H1 (cell line): ENCODE data around the gene WBP1L. TPM values are rescaled to one million over a fixed set of nuclear protein-coding genes. Genes with fewer than 3 reads are reported as not detected.
A peak's percentile ranks its signal among the peaks of the same experiment; 100 is the strongest.

ENCODE experiments used
- CTCF ChIA-PET: fragments of 300-600 bp; sonication (Branson Sonifier 250); formaldehyde crosslinking; loops from one replicate; lab custom pipeline; 2021; ENCODE audit not compliant: partially characterized antibody; lab: Charles Lee
- POLR2A ChIA-PET: fragments of 300-600 bp; sonication (Branson Sonifier 250); formaldehyde crosslinking; loops from one replicate; lab custom pipeline; 2021; ENCODE audit warnings: inconsistent platforms; ENCODE audit not compliant: partially characterized antibody; lab: Charles Lee
- DNase-seq, 2 experiments: peaks; one replicate each; pipeline versions ENCODE4 v3.0.0 to v3.0.0-alpha.2; 2010 to 2022; ENCODE audit warnings: low spot score in 2 of 2, low read depth in 1 of 2, mixed read lengths in 1 of 2
- FAIRE-seq: peaks from 2 replicates; lab custom pipeline; 2011; peaks lifted over from hg19 to GRCh38; lab: Jason Lieb, UNC
- H2AFZ ChIP-seq: 2 replicates; pipeline ENCODE4 v1.8.1; 2012; ENCODE audit warnings: low read length, inconsistent platforms
- H2AK5ac ChIP-seq: 2 replicates; pipeline ENCODE4 v1.6.1; 2013; ENCODE audit warnings: low read depth, low read length
- H2BK120ac ChIP-seq: replicated peaks from 2 replicates; pipeline ENCODE3; 2013; ENCODE audit warnings: low read depth, low read length, inconsistent platforms
- H2BK12ac ChIP-seq: 2 replicates; pipeline ENCODE4 v1.6.1; 2013; ENCODE audit warnings: low read depth, low read length
- H2BK15ac ChIP-seq: 2 replicates; pipeline ENCODE4 v1.6.1; 2013; ENCODE audit warnings: low read length
- H2BK20ac ChIP-seq: 2 replicates; pipeline ENCODE4 v1.6.1; 2013; ENCODE audit warnings: low read length
- H2BK5ac ChIP-seq: 2 replicates; pipeline ENCODE4 v1.6.1; 2013; ENCODE audit warnings: low read depth, low read length
- H3K14ac ChIP-seq: 2 replicates; pipeline ENCODE4 v1.6.1; 2013; ENCODE audit warnings: inconsistent platforms; ENCODE audit not compliant: insufficient read length
- H3K18ac ChIP-seq: 2 replicates; pipeline ENCODE4 v1.6.1; 2013; ENCODE audit warnings: low read length; ENCODE audit errors: extremely low read depth
- H3K23ac ChIP-seq: 2 replicates; pipeline ENCODE4 v1.6.1; 2013; ENCODE audit warnings: inconsistent platforms; ENCODE audit not compliant: insufficient read length
- H3K23me2 ChIP-seq: 2 replicates; pipeline ENCODE4 v1.6.1; 2013; ENCODE audit warnings: low read depth, low read length
- H3K27ac ChIP-seq: 2 replicates; pipeline ENCODE4 v1.6.1; 2011; ENCODE audit warnings: low read depth, low read length, inconsistent platforms
- H3K27me3 ChIP-seq, 4 experiments: replicated peaks in 1 of 4; 1 replicate in 1 of 4; 2 replicates in 3 of 4; pipeline versions ENCODE4 v1.6.1 to v1.8.1; 2011 to 2013; ENCODE audit warnings: low read length in 3 of 4, mild to moderate bottlenecking in 3 of 4, inconsistent platforms in 2 of 4, mixed read lengths in 2 of 4, moderate library complexity in 1 of 4; ENCODE audit not compliant: control insufficient read depth in 3 of 4, insufficient read depth in 3 of 4; ENCODE audit errors: extremely low read depth in 1 of 4
- H3K36me3 ChIP-seq, 4 experiments: 2 replicates each; pipeline versions ENCODE4 v1.6.1 to v1.8.1; 2011 to 2013; ENCODE audit warnings: mild to moderate bottlenecking in 4 of 4, low read length in 3 of 4, moderate library complexity in 2 of 4, control low read depth in 1 of 4, inconsistent platforms in 1 of 4; ENCODE audit not compliant: insufficient read depth in 4 of 4, control insufficient read depth in 2 of 4
- H3K4ac ChIP-seq: replicated peaks from 2 replicates; pipeline ENCODE3; 2013; ENCODE audit warnings: low read length, low read depth, mixed read lengths, inconsistent platforms; ENCODE audit not compliant: insufficient read length
- H3K4me1 ChIP-seq, 4 experiments: replicated peaks in 1 of 4; 1 replicate in 1 of 4; 2 replicates in 3 of 4; pipeline versions ENCODE4 v1.6.1 to v1.8.1; 2011 to 2013; ENCODE audit warnings: low read length in 3 of 4, inconsistent platforms in 2 of 4, mixed read lengths in 1 of 4; ENCODE audit not compliant: insufficient read depth in 4 of 4, control insufficient read depth in 3 of 4
- H3K4me2 ChIP-seq, 2 experiments: 2 replicates each; pipeline versions ENCODE4 v1.6.1 to v1.8.1; 2011 to 2013; ENCODE audit warnings: low read depth in 2 of 2, low read length in 2 of 2, control low read depth in 1 of 2, inconsistent platforms in 1 of 2, mild to moderate bottlenecking in 1 of 2; ENCODE audit not compliant: insufficient read depth in 1 of 2
- H3K4me3 ChIP-seq, 4 experiments: fragments of 200-600, 300-600 bp in 1 of 4; sonication (generic), shearing (Covaris generic), sonication (Bioruptor Twin) in 1 of 4; 2 replicates each; pipeline versions ENCODE4 v1.5.1 to v1.8.1; 2011 to 2016; ENCODE audit warnings: low read length in 4 of 4, low read depth in 3 of 4, control low read depth in 2 of 4, inconsistent platforms in 2 of 4, mild to moderate bottlenecking in 2 of 4, mixed read lengths in 1 of 4, moderate library complexity in 1 of 4; ENCODE audit not compliant: insufficient read depth in 2 of 4; ENCODE audit errors: extremely low read depth in 1 of 4
- H3K56ac ChIP-seq: replicated peaks from 2 replicates; pipeline ENCODE3; 2013; ENCODE audit warnings: low read depth, mild to moderate bottlenecking, mixed read lengths, low read length, inconsistent platforms; ENCODE audit not compliant: insufficient read length
- H3K79me1 ChIP-seq: 2 replicates; pipeline ENCODE4 v1.6.1; 2013; ENCODE audit warnings: low read depth, low read length, control low read depth
- H3K79me2 ChIP-seq, 2 experiments: 2 replicates each; pipeline versions ENCODE4 v1.6.1 to v1.8.1; 2012 to 2013; ENCODE audit warnings: low read length in 2 of 2, mild to moderate bottlenecking in 2 of 2, inconsistent platforms in 1 of 2; ENCODE audit not compliant: insufficient read depth in 2 of 2, control insufficient read depth in 1 of 2
- H3K9ac ChIP-seq, 4 experiments: replicated peaks in 1 of 4; 1 replicate in 1 of 4; 2 replicates in 3 of 4; pipeline versions ENCODE4 v1.6.1 to v1.8.1; 2011 to 2013; ENCODE audit warnings: low read depth in 3 of 4, low read length in 3 of 4, control low read depth in 2 of 4, mild to moderate bottlenecking in 2 of 4, moderate library complexity in 2 of 4, inconsistent platforms in 1 of 4; ENCODE audit errors: extremely low read depth in 1 of 4
- H3K9me3 ChIP-seq, 2 experiments: 2 replicates each; pipeline versions ENCODE4 v1.6.1 to v1.8.1; 2012 to 2013; ENCODE audit warnings: mild to moderate bottlenecking in 2 of 2, moderate library complexity in 2 of 2, control low read depth in 1 of 2, inconsistent platforms in 1 of 2, low read depth in 1 of 2, low read length in 1 of 2, mixed read lengths in 1 of 2; ENCODE audit not compliant: insufficient read depth in 2 of 2
- H4K20me1 ChIP-seq, 2 experiments: replicated peaks in 1 of 2; 2 replicates each; pipeline versions ENCODE3 to v1.8.1; 2011 to 2013; ENCODE audit warnings: inconsistent platforms in 2 of 2, low read length in 2 of 2, mild to moderate bottlenecking in 1 of 2; ENCODE audit not compliant: insufficient read depth in 2 of 2, control insufficient read depth in 1 of 2
- H4K5ac ChIP-seq: 2 replicates; pipeline ENCODE4 v1.6.1; 2013; ENCODE audit warnings: low read length, low read depth, mixed read lengths, inconsistent platforms; ENCODE audit not compliant: insufficient read length
- H4K8ac ChIP-seq: 2 replicates; pipeline ENCODE4 v1.8.0; 2013; ENCODE audit warnings: mild to moderate bottlenecking, moderate library complexity, low read length, inconsistent platforms; ENCODE audit not compliant: insufficient read depth; ENCODE audit errors: extremely low read depth
- H4K91ac ChIP-seq: replicated peaks from 2 replicates; pipeline ENCODE3; 2013; ENCODE audit warnings: low read length, mixed read lengths, inconsistent platforms; ENCODE audit not compliant: insufficient read length
- KDM4A ChIP-seq: IDR thresholded peaks from one replicate; pipeline ENCODE4 v1.7.1; 2012; ENCODE audit warnings: low read depth, mild to moderate bottlenecking, moderate library complexity, low read length, inconsistent platforms; ENCODE audit not compliant: severe bottlenecking
- MAX ChIP-seq: IDR thresholded peaks from 2 replicates; pipeline ENCODE4 v1.6.1; 2012; ENCODE audit warnings: inconsistent platforms
- PHF8 ChIP-seq: fragments of 200-600 bp; sonication (generic); conservative IDR thresholded peaks from 2 replicates; pipeline ENCODE4 v1.7.1; 2012; ENCODE audit warnings: low read depth, mild to moderate bottlenecking, inconsistent platforms, low read length, moderate library complexity
- POLR2AphosphoS5 ChIP-seq: IDR thresholded peaks from 2 replicates; pipeline ENCODE4 v1.6.1; 2011; ENCODE audit warnings: low read depth, low read length
- SAP30 ChIP-seq: fragments of 300-600 bp; sonication (generic); IDR thresholded peaks from 2 replicates; pipeline ENCODE4 v1.7.1; 2012; ENCODE audit warnings: low read length, moderate library complexity, mild to moderate bottlenecking, inconsistent platforms; ENCODE audit not compliant: insufficient read depth, insufficient replicate concordance
- SIN3A ChIP-seq, 2 experiments: IDR thresholded peaks in 1 of 2; conservative IDR thresholded peaks in 1 of 2; 2 replicates each; pipeline ENCODE4 v1.6.1; 2011 to 2012; ENCODE audit warnings: low read length in 2 of 2, improper control_type of control experiment in 1 of 2, low read depth in 1 of 2, mild to moderate bottlenecking in 1 of 2
- TAF1 ChIP-seq: IDR thresholded peaks from 2 replicates; pipeline ENCODE4 v1.6.1; 2011; ENCODE audit warnings: mild to moderate bottlenecking, low read depth, low read length
- WGBS, 2 experiments: shearing (Covaris generic) in 1 of 2; methylation state at CpG; one replicate each; pipeline versions ENCODE4 v1.1.6 to v1.1.7; 2013 to 2015; ENCODE audit warnings: low lambda C conversion rate in 2 of 2, mixed read lengths in 2 of 2, inconsistent platforms in 1 of 2, low coverage in 1 of 2, missing lambda C conversion rate in 1 of 2; ENCODE audit not compliant: insufficient replicate concordance in 2 of 2, insufficient coverage in 1 of 2, insufficient read length in 1 of 2; ENCODE audit errors: extremely low coverage in 1 of 2, missing lambda C conversion rate in 1 of 2; 5-methylcytosine and 5-hydroxymethylcytosine counted together
- polyA plus RNA-seq, 7 experiments: library from polyadenylated mRNA; depleted of rRNA in 3 of 7; stranded (reverse) in 5 of 7; unstranded in 2 of 7; fragments of >200 nt in 5 of 7; fragments of 200-250 nt in 2 of 7; gene quantifications; 1 replicate in 5 of 7; 2 replicates in 1 of 7; 4 replicates in 1 of 7; pipeline versions ENCODE4 v1.2.1 to v1.2.3, GENCODE V29; 2011 to 2013; ENCODE audit warnings: missing spikeins in 2 of 7, mixed read lengths in 2 of 7
- total RNA-seq: library from RNA; stranded (reverse); fragmentation: NEBNext Ultra II Directional; extraction: Animal tissue kit (Norgen Biotek cat#: 25700); gene quantifications from 2 replicates; pipeline ENCODE4 v1.2.1, GENCODE V29; 2021

WBP1L gene
- total and polyA plus RNA-seq, 2 of the 8 experiments (the other 6 are each of a cell fraction or from before 2014, with no cell fraction given) = 26.6 to 29.9 TPM

- no peaks in the 10 kb centered on the region for H3K27me3 ChIP-seq
- H3K4me2 ChIP-seq = peak within 1 kb of the TSS; percentile 78 to 83
- H2AK5ac ChIP-seq = peak within 1 kb of the TSS; percentile 92; the same call in 1 of the 2 replicates
- peaks cover 0 to 9% (median 2%) of the 10 kb centered on the region in 4 experiments; a peak in 4 of 8 replicates for H3K36me3 ChIP-seq
- peaks cover 8% of the 10 kb centered on the region; the same call in 1 of the 2 replicates for H3K23me2 ChIP-seq
- CTCF ChIA-PET = interaction anchor here (0.7 to 2.1 kb wide), 8 partner anchors 12 to 440 kb away, joined by 3 to 10 read pairs (median 3); no protein-coding TSS in a partner anchor
- H2BK12ac ChIP-seq = no peak within 1 kb of the TSS; the same call in 1 of the 2 replicates
- H3K4ac ChIP-seq = peak within 1 kb of the TSS; percentile 75
- peaks cover 4% of the 10 kb centered on the region; the same call in 1 of the 2 replicates for H3K79me1 ChIP-seq
- H4K5ac ChIP-seq = peak within 1 kb of the TSS; percentile 98
- peak within 1 kb of the TSS; percentile 93 for H3K18ac ChIP-seq
- H4K91ac ChIP-seq = peak within 1 kb of the TSS; percentile 80
- peak within 1 kb of the TSS; percentile 25; the same call in 1 of the 2 replicates for H2AFZ ChIP-seq
- H3K79me2 ChIP-seq = peaks cover 0 to 75% of the 10 kb centered on the region in 2 experiments; a peak in 2 of 4 replicates
- H3K56ac ChIP-seq = peak within 1 kb of the TSS; percentile 72
- H3K9ac ChIP-seq = peak within 1 kb of the TSS; percentile 60 to 93 (median 88)
- peak within 1 kb of the TSS; percentile 89 for H3K27ac ChIP-seq
- H3K23ac ChIP-seq = no peak within 1 kb of the TSS
- peak within 1 kb of the TSS; percentile 71 for H2BK5ac ChIP-seq
- peak within 1 kb of the TSS; percentile 94; the same call in 1 of the 2 replicates for H2BK15ac ChIP-seq
- H4K8ac ChIP-seq = peak within 1 kb of the TSS; percentile 95; the same call in 1 of the 2 replicates
- WGBS, 2 experiments = 3% methylated on average over 44 of the region's 46 CpGs; no CpG with 5 or more reads in 1 of the 2 experiments
- H2BK20ac ChIP-seq = no peak within 1 kb of the TSS
- H3K14ac ChIP-seq = no peak within 1 kb of the TSS
- H3K4me1 ChIP-seq = peaks cover 5 to 22% (median 14%) of the 10 kb centered on the region in 4 experiments; a peak in 6 of 7 replicates
- DNase-seq (no peak), FAIRE-seq (no peak)
- H3K9me3 ChIP-seq = no peaks in the 10 kb centered on the region
- peaks cover 2 to 12% of the 10 kb centered on the region in 2 experiments for H4K20me1 ChIP-seq
- H3K4me3 ChIP-seq = peak within 1 kb of the TSS; percentile 85 to 96 (median 92)
- H2BK120ac ChIP-seq = peak within 1 kb of the TSS; percentile 59
- POLR2A ChIA-PET = interaction anchor here (0.6 to 7.3 kb wide), 22 partner anchors 11 to 203 kb away, joined by 3 to 53 read pairs (median 4); partner anchors contain the start of genes AS3MT, BORCS7, CNNM2 and TRIM8
- TF ChIP-seq SAP30 (peak; percentile 50), POLR2AphosphoS5 (peak; percentile 82), MAX (peak; percentile 91), PHF8 (peak; percentile 73), TAF1 (peak; percentile 73), KDM4A (peak; percentile 56), SIN3A (conservative IDR thresholded peaks at IDR 0.05 in 1 of 2, IDR thresholded peaks at IDR 0.05 in 1 of 2; ENCODE audit: low read depth in 1 of 2, low read length in 2 of 2) (peak; percentile 51 to 61; a peak in 1 of 4 replicates)
Observed at GRCh38 chr10:102714621-102715455, 28.9 kb upstream of the WBP1L start, which contains the start of gene SFXN2. Gene SFXN2 (plus strand): TSS chr10:102714636. CDS start chr10:102726637, 12,001 bp downstream.
